Measurements from ENCODE around the gene ZCCHC2. TPM values are rescaled to one million over a fixed set of nuclear protein-coding genes. Genes with fewer than 3 reads are reported as not detected.
A peak's percentile ranks its signal among the peaks of the same experiment; 100 is the strongest.

The ZCCHC2 gene
- total and polyA plus RNA-seq, 9 of the 15 experiments (the other 6 are each of a cell fraction or from before 2014, with no cell fraction given), result 1.0 to 9.2 (median 6.0) TPM

- no peak overlapping the region for H3K27ac ChIP-seq (ENCODE audit: extremely low read depth, low read depth, low read length)
- H3K4me1 ChIP-seq (replicated peaks in 1 of 2; ENCODE audit: control insufficient read depth in 2 of 2, insufficient read depth in 2 of 2, low read length in 2 of 2), result peaks cover 0 to 14% of the 10 kb centered on the region in 2 experiments; a peak in 3 of 5 replicates
- H4K20me1 ChIP-seq (replicated peaks; ENCODE audit: control insufficient read depth, insufficient read depth, low read length), result no peaks in the 10 kb centered on the region
- H3K4me2 ChIP-seq (ENCODE audit: insufficient read depth, low read length), result no peak overlapping the region
- DNase-seq (ENCODE audit: extremely low read depth in 1 of 4, low spot score in 3 of 4) (no peak), ATAC-seq (no peak), FAIRE-seq (no peak)
- peaks cover 44% of the 10 kb centered on the region; the same call in 2 of the 3 replicates for H3K36me3 ChIP-seq (ENCODE audit: control insufficient read depth, insufficient read depth, low read length)
- no peaks in the 10 kb centered on the region for H3K27me3 ChIP-seq (ENCODE audit: control insufficient read depth in 2 of 2, insufficient read depth in 2 of 2, low read length in 2 of 2)
- TF ChIP-seq GATAD2B (IDR thresholded peaks at IDR 0.05; ENCODE audit: borderline replicate concordance), result no peak
- no peak for TF ChIP-seq TCF3 (CRISPR knock-in tag; IDR thresholded peaks at IDR 0.05)
- TF ChIP-seq L3MBTL2 (IDR thresholded peaks at IDR 0.05), result no peak
- no peak for TF ChIP-seq KDM4B (IDR thresholded peaks at IDR 0.05; ENCODE audit: borderline replicate concordance in 2 of 2, low read depth in 1 of 2)
- no TSS peak for BruUV-seq (replicated peaks)
- no peak overlapping the region for H3K9ac ChIP-seq (ENCODE audit: insufficient read depth in 1 of 2, low read depth in 2 of 2, low read length in 2 of 2)
- H3K4me3 ChIP-seq, result no peak overlapping the region
- ChIA-PET CTCF (ENCODE audit: low intra/inter-chr PET ratio) (interaction anchor here (0.6 kb wide), 1 partner anchor 130 kb away, joined by 4 read pairs; no protein-coding TSS in a partner anchor), POLR2A (no interaction called here)
- H2AFZ ChIP-seq (ENCODE audit: low read depth, low read length), result no peak overlapping the region
- in situ Hi-C loops (cut with MboI) (no loop called here), intact Hi-C loops (cut with micrococcal nuclease) (no loop called here)
- WGBS (ENCODE audit: insufficient coverage, low coverage, missing lambda C conversion rate), result 84% methylated on average over 6 of the region's 6 CpGs
- H3K9me3 ChIP-seq (replicated peaks; ENCODE audit: control insufficient read depth, insufficient read depth, low read depth, low read length), result no peaks in the 10 kb centered on the region
- no peaks in the 10 kb centered on the region for H3K9me1 ChIP-seq (ENCODE audit: control insufficient read depth, insufficient read depth, low read length)
- H3K79me2 ChIP-seq (ENCODE audit: control insufficient read depth, insufficient read depth, low read length), result no peaks in the 10 kb centered on the region
Measured at GRCh38 chr18:62554061-62554815, 31.4 kb downstream of the ZCCHC2 start.

- Histone ChIP-seq H2AFZ (ENCODE audit: low read depth, low read length) (no peak overlapping the region), H3K4me2 (ENCODE audit: insufficient read depth, low read length) (no peak overlapping the region), H3K9ac (ENCODE audit: insufficient read depth in 1 of 2, low read depth in 2 of 2, low read length in 2 of 2) (no peak overlapping the region), H4K20me1 (replicated peaks; ENCODE audit: control insufficient read depth, insufficient read depth, low read length) (no peaks in the 10 kb centered on the region), H3K4me3 (no peak overlapping the region), H3K4me1 (replicated peaks in 1 of 2; ENCODE audit: control insufficient read depth in 2 of 2, insufficient read depth in 2 of 2, low read length in 2 of 2) (peaks cover 0 to 14% of the 10 kb centered on the region in 2 experiments; a peak in 3 of 5 replicates), H3K36me3 (ENCODE audit: control insufficient read depth, insufficient read depth, low read length) (peaks cover 44% of the 10 kb centered on the region; the same call in 2 of the 3 replicates), H3K27me3 (ENCODE audit: control insufficient read depth in 2 of 2, insufficient read depth in 2 of 2, low read length in 2 of 2) (no peaks in the 10 kb centered on the region), H3K27ac (ENCODE audit: extremely low read depth, low read depth, low read length) (no peak overlapping the region; the same call in 2 of the 3 replicates), H3K9me1 (ENCODE audit: control insufficient read depth, insufficient read depth, low read length) (no peaks in the 10 kb centered on the region), H3K79me2 (ENCODE audit: control insufficient read depth, insufficient read depth, low read length) (no peaks in the 10 kb centered on the region), H3K9me3 (replicated peaks; ENCODE audit: control insufficient read depth, insufficient read depth, low read depth, low read length) (no peaks in the 10 kb centered on the region)
- in situ Hi-C loops (cut with MboI) (no loop called here), intact Hi-C loops (cut with micrococcal nuclease) (no loop called here)
- POLR2A ChIA-PET, result interaction anchor here (0.5 to 0.6 kb wide), 2 partner anchors 10 to 55 kb away, joined by 3 read pairs; no protein-coding TSS in a partner anchor
- DNase-seq (ENCODE audit: extremely low read depth in 1 of 4, low spot score in 3 of 4) (peak; percentile 19 to 36 (median 22)), ATAC-seq (no peak), FAIRE-seq (no peak)
- 28% methylated on average over 3 of the region's 3 CpGs for WGBS (ENCODE audit: insufficient coverage, low coverage, missing lambda C conversion rate)
- BruUV-seq (replicated peaks), result no TSS peak
- CTCF ChIA-PET (ENCODE audit: low intra/inter-chr PET ratio), result no interaction called here
- no peak for TF ChIP-seq CTCF (IDR thresholded peaks at IDR 0.05 in 2 of 3, conservative IDR thresholded peaks at IDR 0.05 in 1 of 3; ENCODE audit: insufficient read depth in 2 of 3, low read depth in 1 of 3, low read length in 3 of 3)
- TF ChIP-seq KDM1A (IDR thresholded peaks at IDR 0.05), result no peak
- no peak for TF ChIP-seq FOXP1 (CRISPR knock-in tag; IDR thresholded peaks at IDR 0.05)
- no peak for TF ChIP-seq ZNF217 (CRISPR knock-in tag; IDR thresholded peaks at IDR 0.05)
- no peak for TF ChIP-seq HOMEZ (CRISPR knock-in tag; IDR thresholded peaks at IDR 0.05)
Measured at GRCh38 chr18:62555135-62555534, 32.3 kb downstream of the ZCCHC2 start.

Data from K562 (cell line).